Omental fat pad (tissue), 4 donors: ENCODE results near the gene PLGLB2. TPM values are rescaled to one million over a fixed set of nuclear protein-coding genes. Genes with fewer than 3 reads are reported as not detected.
"Not testable (repeated sequence)": the region's sequence is repeated elsewhere in the genome, so short reads cannot be mapped to it uniquely, and the experiment has no call there.

Experiments
- ATAC-seq: fragments of 150-250 bp; one replicate; pipeline ENCODE4 v1.9.1; 2016; ENCODE audit warnings: mild to moderate bottlenecking, moderate library complexity; ENCODE audit not compliant: low FRiP score
- DNase-seq: peaks from one replicate; pipeline ENCODE4 v3.0.0-alpha.2; 2019; ENCODE audit warnings: low spot score
- total RNA-seq, 4 donors: library from RNA; depleted of rRNA; stranded (reverse); fragments of >200 nt; gene quantifications; one replicate each; pipeline ENCODE4 v1.1.0, GENCODE V29; 2016

PLGLB2 gene
- 1 to 10 TPM; 1.7 to 3.3 (median 2.2) TPM for total RNA-seq

GRCh38 chr2:87747791-87748190 is at the start of gene PLGLB2:
Gene PLGLB2, plus strand, starts transcription at chr2:87748087. Its CDS starts 67 bp downstream, at chr2:87748154.
- not testable (repeated sequence) for DNase-seq, ATAC-seq

GRCh38 chr2:87704572-87705323 is 43.1 kb upstream of the PLGLB2 start:
- DNase-seq, ATAC-seq: not testable (repeated sequence)

- not testable (repeated sequence) for DNase-seq, ATAC-seq
Measured at GRCh38 chr2:87708368-87708767, 39.5 kb upstream of the PLGLB2 start.

GRCh38 chr2:87727940-87728599 is 19.8 kb upstream of the PLGLB2 start:
- DNase-seq, ATAC-seq: not testable (repeated sequence)

DNA sequence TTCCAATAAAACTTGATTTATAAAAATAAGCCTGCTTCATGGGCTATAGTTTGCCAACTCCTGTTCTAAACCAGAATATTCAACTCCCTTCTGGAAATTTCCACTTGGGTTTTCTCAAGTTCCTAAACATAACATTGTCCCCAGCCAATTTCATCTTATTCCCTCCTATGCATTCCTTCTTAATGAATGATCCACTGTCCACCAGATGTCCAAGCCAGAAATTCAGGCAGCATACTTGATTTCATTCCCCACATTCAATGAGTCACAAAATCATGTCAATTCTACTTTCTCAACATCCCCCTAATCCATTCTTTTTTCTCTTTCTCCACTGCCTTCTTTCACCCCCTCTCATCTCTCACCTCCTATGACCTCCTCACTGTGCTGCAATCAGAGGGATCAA is 7.0 kb upstream of the PLGLB2 start:
- DNase-seq, result not testable (repeated sequence)
- ATAC-seq, result peak; percentile 60

GRCh38 chr2:87742393-87743108 is 5.3 kb upstream of the PLGLB2 start:
- ATAC-seq, result peak; percentile 60
- not testable (repeated sequence) for DNase-seq

GRCh38 chr2:87743638-87744037 is 4.2 kb upstream of the PLGLB2 start:
- not testable (repeated sequence) for DNase-seq, ATAC-seq

- DNase-seq, ATAC-seq: not testable (repeated sequence)
Measured at GRCh38 chr2:87745353-87745951, 2.4 kb upstream of the PLGLB2 start.

- not testable (repeated sequence) for DNase-seq, ATAC-seq
Measured at GRCh38 chr2:87748524-87748923, 637 bp downstream of the PLGLB2 start.

- not testable (repeated sequence) for ATAC-seq, DNase-seq
Measured at GRCh38 chr2:87750560-87750959, 2.7 kb downstream of the PLGLB2 start.

DNA sequence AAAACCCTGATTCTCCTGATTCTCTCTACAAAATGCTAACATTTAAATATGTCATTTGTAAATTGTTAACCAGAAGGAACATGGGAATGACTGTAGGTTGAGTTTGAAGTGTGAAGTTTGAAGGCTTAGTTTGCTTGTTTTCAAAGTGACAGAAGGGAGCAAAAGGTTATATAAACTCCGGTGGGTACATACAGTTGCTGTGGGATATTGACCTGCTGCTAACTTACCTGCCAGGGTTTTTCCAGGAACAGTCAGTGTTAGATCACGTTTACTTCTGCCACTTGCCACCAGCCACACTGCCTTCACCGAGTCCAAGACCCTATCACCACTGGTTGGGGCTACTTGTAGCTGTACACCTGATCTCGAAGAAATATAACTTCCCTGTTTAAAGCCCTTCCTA is 6.9 kb downstream of the PLGLB2 start:
- DNase-seq, ATAC-seq: not testable (repeated sequence)

Other genes with a start within 250 kb of the PLGLB2 start
- gene RGPD2, start 77.7 kb downstream of the PLGLB2 start, total RNA-seq, result 10 to 100 TPM in 1 of 4 donors, 1 to 10 TPM in 3; 3.1 to 11.3 (median 5.3) TPM